Endometrium (tissue), 2 donors: ENCODE results near the gene SOS1.
"Not testable (repeated sequence)": the region's sequence is repeated elsewhere in the genome, so short reads cannot be mapped to it uniquely, and the experiment has no call there.

Experiments
- FAIRE-seq: peaks from 2 replicates; lab custom pipeline; 2012; peaks lifted over from hg19 to GRCh38; lab: Jason Lieb, UNC
- donor health status: control.
- donor health status: control.

SOS1 gene

GRCh38 chr2:39099870-39100728 lies 20.8 kb downstream of the SOS1 start:
- FAIRE-seq, result no peak

- FAIRE-seq, result no peak
Measured at GRCh38 chr2:39099310-39099869, 21.5 kb downstream of the SOS1 start.

GRCh38 chr2:39095624-39096023 lies 25.2 kb downstream of the SOS1 start:
- FAIRE-seq, result no peak

- FAIRE-seq, result no peak
Measured at GRCh38 chr2:39094717-39095363, 26.0 kb downstream of the SOS1 start.

DNA sequence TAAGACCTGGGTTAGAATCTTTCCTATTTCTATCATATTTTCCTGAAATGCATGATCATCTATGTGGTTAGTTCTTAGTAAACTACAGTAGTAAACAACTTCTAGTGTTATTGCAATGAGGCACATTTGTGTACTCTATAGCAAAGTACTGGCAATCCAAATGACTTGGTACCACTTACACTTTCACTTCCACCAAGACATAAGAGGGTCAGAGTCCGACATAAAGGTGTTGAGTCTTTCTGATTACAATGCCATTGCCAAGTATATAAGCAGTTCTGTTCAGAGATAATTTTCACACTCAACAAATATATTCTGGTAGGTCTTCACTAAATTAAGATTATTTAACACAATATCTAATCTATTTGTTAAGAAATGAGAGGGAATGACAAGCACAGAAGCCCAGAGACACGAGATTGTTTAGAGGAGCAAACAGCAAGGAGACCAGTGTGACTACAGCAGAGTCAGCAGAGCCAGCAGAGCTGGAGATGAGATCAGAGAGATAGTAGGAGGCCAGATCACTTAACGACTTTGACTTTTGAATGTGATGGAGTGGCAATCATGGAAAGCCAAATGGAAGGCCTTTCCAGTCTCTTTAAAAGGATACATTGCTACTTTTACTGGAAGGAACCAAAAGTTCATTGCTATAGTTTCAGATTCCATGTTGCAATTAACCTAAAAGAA lies 27.5 kb downstream of the SOS1 start:
- no peak for FAIRE-seq

GRCh38 chr2:39091543-39091942 lies 29.3 kb downstream of the SOS1 start:
- no peak for FAIRE-seq

DNA sequence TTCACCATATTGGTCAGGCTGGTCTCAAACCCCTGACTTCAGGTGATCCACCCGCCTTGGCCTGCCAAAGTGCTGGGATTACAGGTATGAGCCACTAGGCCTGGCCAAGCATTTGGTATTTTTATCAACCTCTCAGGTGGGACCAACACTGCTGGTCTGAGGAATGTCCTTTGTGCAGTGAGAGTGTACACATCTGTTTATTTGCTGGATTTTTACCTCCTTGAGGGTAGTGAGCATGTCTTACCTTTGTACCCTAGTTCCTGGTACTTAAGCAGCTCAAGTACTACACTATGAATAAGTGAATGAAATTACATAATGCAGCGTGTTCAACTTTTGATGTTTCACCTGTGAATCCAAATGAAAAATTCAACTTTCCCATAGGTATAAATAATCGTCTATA lies 29.8 kb downstream of the SOS1 start:
- no peak for FAIRE-seq

DNA sequence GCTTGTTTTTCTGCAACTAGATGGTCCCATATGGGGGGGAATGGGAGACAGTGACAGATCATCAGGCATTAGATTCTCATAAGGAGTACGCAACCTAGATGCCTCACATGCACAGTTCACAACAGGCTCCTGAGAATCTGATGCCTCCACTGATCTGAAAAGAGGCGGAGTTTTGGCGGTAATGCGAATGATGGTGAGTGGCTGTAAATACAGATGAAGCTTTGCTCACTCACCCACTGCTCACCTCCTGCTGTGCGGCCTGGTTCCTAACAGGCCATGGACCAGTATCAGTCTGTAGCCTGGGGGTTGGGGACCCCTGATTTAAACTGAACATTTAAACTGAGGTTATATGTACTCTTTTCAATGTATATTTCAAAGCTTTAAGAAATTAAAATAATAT lies 40.7 kb downstream of the SOS1 start:
- no peak for FAIRE-seq

- FAIRE-seq, result no peak
Measured at GRCh38 chr2:39069890-39070465, 50.9 kb downstream of the SOS1 start.

GRCh38 chr2:39069136-39069515 lies 51.7 kb downstream of the SOS1 start:
- FAIRE-seq, result no peak

GRCh38 chr2:39068299-39069135 lies 52.3 kb downstream of the SOS1 start:
- FAIRE-seq, result no peak

DNA sequence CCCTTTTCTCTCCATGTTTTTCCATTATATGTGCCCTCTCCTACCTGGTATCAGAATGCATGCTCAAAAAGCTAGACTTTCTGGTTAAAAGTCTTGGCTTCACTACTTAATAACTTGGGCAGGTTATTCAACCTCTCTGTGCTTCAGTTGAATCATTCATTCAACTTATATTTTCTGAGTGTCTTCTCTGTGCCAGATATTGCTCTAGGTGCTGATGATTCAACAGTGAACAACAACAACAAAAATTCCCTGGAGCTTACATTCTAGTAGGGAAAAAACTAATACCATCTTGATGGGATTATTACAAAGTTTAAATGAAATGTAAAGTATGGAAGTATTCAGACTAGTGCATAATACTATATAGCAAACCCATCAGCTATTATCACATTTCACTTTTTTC lies 55.2 kb downstream of the SOS1 start:
- no peak for FAIRE-seq

- peak; percentile 41 for FAIRE-seq
Measured at GRCh38 chr2:39062320-39062719, 58.5 kb downstream of the SOS1 start.

- FAIRE-seq, result no peak
Measured at GRCh38 chr2:39061280-39061679, 59.6 kb downstream of the SOS1 start.

DNA sequence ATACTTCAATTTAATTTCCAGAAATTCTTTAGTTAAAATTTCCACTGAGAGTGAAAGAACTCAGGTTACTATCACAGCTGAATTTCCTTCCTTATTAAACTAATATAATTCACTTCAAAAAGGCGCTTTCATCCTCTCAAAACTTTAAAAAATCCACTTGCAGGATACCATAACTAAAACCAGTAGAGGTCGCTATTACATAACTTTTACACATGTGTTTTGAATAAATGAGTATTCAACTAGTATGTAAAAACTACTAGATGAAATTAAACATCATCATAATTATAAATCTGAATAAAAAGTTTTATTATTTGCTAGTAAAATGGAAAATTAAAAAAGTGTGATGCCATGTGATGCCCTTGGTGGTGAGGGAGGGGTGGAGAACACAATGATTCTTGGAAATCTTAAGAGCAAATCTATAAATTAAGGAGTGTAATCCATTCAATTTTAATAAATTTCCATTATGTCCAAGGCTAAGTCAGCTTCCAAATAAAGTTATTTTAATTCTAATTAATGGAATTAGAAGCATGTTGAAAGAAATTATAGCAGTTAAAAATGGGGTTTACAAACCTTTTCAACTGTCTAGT lies 61.4 kb downstream of the SOS1 start:
- FAIRE-seq, result peak; percentile 99

DNA sequence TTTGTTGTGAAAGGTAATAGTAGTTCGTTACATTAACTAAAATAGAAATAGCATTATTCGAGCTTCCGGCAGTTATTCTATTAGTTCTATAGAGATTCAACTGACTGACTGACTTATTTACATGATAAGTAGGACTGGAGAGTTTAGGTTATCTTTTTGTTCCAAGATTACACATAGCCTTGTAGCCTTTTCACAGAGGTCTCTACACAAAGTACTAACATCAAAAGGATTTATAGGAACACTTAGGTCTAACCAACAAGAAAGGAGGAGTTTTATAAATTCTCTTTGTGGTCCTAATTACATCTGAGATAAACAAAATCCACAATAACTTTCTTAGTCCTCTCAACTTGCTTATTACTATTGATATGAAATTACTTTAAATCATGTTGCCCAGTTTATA lies 62.8 kb downstream of the SOS1 start:
- no peak for FAIRE-seq

GRCh38 chr2:39052665-39053064 lies 68.2 kb downstream of the SOS1 start:
- FAIRE-seq, result not testable (repeated sequence)

- FAIRE-seq, result no peak
Measured at GRCh38 chr2:39050109-39050508, 70.7 kb downstream of the SOS1 start.

GRCh38 chr2:39039072-39039471 lies 81.8 kb downstream of the SOS1 start:
- FAIRE-seq, result no peak

DNA sequence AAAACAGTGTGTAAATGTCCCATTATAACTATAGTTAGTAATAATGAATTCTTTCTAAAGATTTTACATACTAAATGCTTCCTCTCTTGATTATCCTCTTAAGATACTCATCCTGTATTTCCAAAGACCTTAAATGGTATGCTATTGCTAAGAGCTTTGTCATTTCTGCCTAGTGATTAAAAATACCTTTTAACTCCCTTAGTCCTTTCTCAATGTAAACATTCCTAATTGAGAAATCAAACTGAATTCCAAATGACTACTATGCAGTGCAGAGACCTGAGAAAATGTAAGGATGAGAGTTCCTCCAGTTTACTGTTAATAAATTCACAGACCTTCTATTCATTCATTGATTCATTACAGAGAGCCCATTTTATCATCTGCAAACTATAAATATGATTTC lies 86.9 kb downstream of the SOS1 start:
- FAIRE-seq, result no peak

DNA sequence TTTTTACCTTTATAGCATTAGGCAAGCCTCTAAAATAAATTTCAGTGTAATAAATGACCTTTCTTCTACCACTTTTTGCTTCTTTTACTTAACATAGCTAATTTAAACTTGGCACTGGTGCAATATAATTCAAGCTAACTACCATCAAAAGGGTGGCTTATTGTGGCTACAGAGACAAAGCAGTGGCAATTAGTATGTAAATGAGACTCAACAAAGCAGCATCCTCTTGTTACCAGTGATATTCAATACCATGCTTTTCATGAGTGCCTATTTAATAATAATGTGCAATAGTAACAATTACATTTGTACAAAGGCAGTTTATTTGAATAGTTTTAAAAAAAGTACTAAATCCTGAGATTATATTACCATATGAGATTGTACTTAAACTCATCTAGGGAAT lies 93.4 kb downstream of the SOS1 start:
- FAIRE-seq, result no peak
